K562 (cell line): ENCODE measurements around the gene ENTPD8. TPM values are rescaled to one million over a fixed set of nuclear protein-coding genes. Genes with fewer than 3 reads are reported as not detected.

Experiments used
- ATAC-seq: fragments of 200-7000 bp; cut with Tn5 transposase; 3 replicates; pipeline ENCODE4 v1.9.1; 2020; ENCODE audit warnings: moderate library complexity
- BruUV-seq: library from RNA; stranded (reverse); fragments of 400-500 nt; replicated peaks from 2 replicates; lab custom pipeline; 2021; lab: Mats Ljungman, UMichigan
- CTCF ChIA-PET: fragments of 300-600 bp; formaldehyde crosslinking; extraction: SDS; loops from one replicate; lab custom pipeline; 2021; ENCODE audit warnings: low intra/inter-chr PET ratio; lab: Yijun Ruan, JAX
- POLR2A ChIA-PET: fragments of 300-600, 350-650 bp; sonication (Branson Sonifier 250); formaldehyde crosslinking; extraction: SDS; loops from one replicate; lab custom pipeline; 2021; ENCODE audit warnings: antibody characterized with exemption, inconsistent platforms; lab: Yijun Ruan, JAX
- DNase-seq, 4 experiments: peaks; one replicate each; pipeline versions ENCODE4 v3.0.0 to v3.0.0-alpha.2; 2011 to 2018; ENCODE audit warnings: low spot score in 3 of 4, mixed read lengths in 3 of 4; ENCODE audit errors: extremely low read depth in 1 of 4
- FAIRE-seq: peaks from 2 replicates; lab custom pipeline; 2011; peaks lifted over from hg19 to GRCh38; lab: Jason Lieb, UNC
- H2AFZ ChIP-seq: 2 replicates; pipeline ENCODE4 v1.6.0; 2011; ENCODE audit warnings: low read depth, low read length, control low read depth, inconsistent platforms
- H3K27ac ChIP-seq: fragments of 200-600 bp; 3 replicates; pipeline ENCODE4 v1.8.0; 2011; ENCODE audit warnings: low read depth, mild to moderate bottlenecking, control low read depth, inconsistent platforms, low read length, moderate library complexity, mixed read lengths; ENCODE audit errors: extremely low read depth
- H3K27me3 ChIP-seq, 2 experiments: fragments of 300-600 bp in 1 of 2; 2 replicates in 1 of 2; 3 replicates in 1 of 2; pipeline versions ENCODE4 v1.6.0 to v1.8.0; 2011; ENCODE audit warnings: inconsistent platforms in 2 of 2, low read length in 2 of 2, mild to moderate bottlenecking in 1 of 2, mixed read lengths in 1 of 2, moderate library complexity in 1 of 2; ENCODE audit not compliant: control insufficient read depth in 2 of 2, insufficient read depth in 2 of 2
- H3K36me3 ChIP-seq: fragments of 300-600 bp; 3 replicates; pipeline ENCODE4 v1.8.0; 2011; ENCODE audit warnings: mild to moderate bottlenecking, low read length, inconsistent platforms; ENCODE audit not compliant: control insufficient read depth, insufficient read depth
- H3K4me1 ChIP-seq, 2 experiments: fragments of 200-600 bp in 1 of 2; replicated peaks in 1 of 2; 2 replicates in 1 of 2; 3 replicates in 1 of 2; pipeline versions ENCODE4 v1.5.1 to v1.8.0; 2011; ENCODE audit warnings: inconsistent platforms in 2 of 2, low read length in 2 of 2, mild to moderate bottlenecking in 1 of 2, mixed read lengths in 1 of 2, moderate library complexity in 1 of 2; ENCODE audit not compliant: control insufficient read depth in 2 of 2, insufficient read depth in 2 of 2
- H3K4me2 ChIP-seq: 2 replicates; pipeline ENCODE4 v1.6.1; 2011; ENCODE audit warnings: low read length, control low read depth, inconsistent platforms, mixed read lengths; ENCODE audit not compliant: insufficient read depth
- H3K4me3 ChIP-seq: fragments of 200-600 bp; sonication (generic), shearing (Covaris generic); 2 replicates; pipeline ENCODE4 v1.5.1; 2016; ENCODE audit warnings: control low read depth, inconsistent platforms
- H3K79me2 ChIP-seq: fragments of 200-600 bp; 3 replicates; pipeline ENCODE4 v1.8.0; 2011; ENCODE audit warnings: low read length, inconsistent platforms; ENCODE audit not compliant: control insufficient read depth, insufficient read depth
- H3K9ac ChIP-seq, 2 experiments: 2 replicates each; pipeline versions ENCODE4 v1.6.0 to v1.6.1; 2011; ENCODE audit warnings: low read depth in 2 of 2, low read length in 2 of 2, control low read depth in 1 of 2, inconsistent platforms in 1 of 2, mild to moderate bottlenecking in 1 of 2, mixed read lengths in 1 of 2; ENCODE audit not compliant: insufficient read depth in 1 of 2
- H3K9me1 ChIP-seq: one replicate; pipeline ENCODE4 v1.6.0; 2011; ENCODE audit warnings: inconsistent platforms, mild to moderate bottlenecking, low read length, moderate library complexity; ENCODE audit not compliant: control insufficient read depth, insufficient read depth
- H3K9me3 ChIP-seq: replicated peaks from 2 replicates; pipeline ENCODE4 v1.5.1; 2011; ENCODE audit warnings: low read depth, low read length, inconsistent platforms; ENCODE audit not compliant: control insufficient read depth, insufficient read depth
- H4K20me1 ChIP-seq: replicated peaks from 2 replicates; pipeline ENCODE4 v1.6.1; 2011; ENCODE audit warnings: low read length, inconsistent platforms, mixed read lengths; ENCODE audit not compliant: control insufficient read depth, insufficient read depth
- ARNT ChIP-seq, 2 experiments: fragments of 450-650 bp; IDR thresholded peaks; 2 replicates each; pipeline ENCODE4 v1.6.1; 2016; ENCODE audit warnings: mild to moderate bottlenecking in 1 of 2
- BCL6 ChIP-seq: fragments of 250-450 bp; sonication (Bioruptor Pico); IDR thresholded peaks from 2 replicates; pipeline ENCODE4 v1.4.0; 2020
- BRD4 ChIP-seq: fragments of 200-600 bp; sonication (generic); IDR thresholded peaks from 2 replicates; pipeline ENCODE4 v1.6.1; 2017; ENCODE audit warnings: inconsistent platforms
- E2F3 ChIP-seq: fragments of 250-450 bp; sonication (Bioruptor Pico); IDR thresholded peaks from 2 replicates; pipeline ENCODE4 v1.4.0; 2020; ENCODE audit warnings: mild to moderate bottlenecking
- EP400 ChIP-seq: fragments of 450-650 bp; IDR thresholded peaks from 2 replicates; pipeline ENCODE4 v1.6.1; 2017; ENCODE audit warnings: antibody characterized with exemption, mild to moderate bottlenecking, moderate library complexity
- MTF1 ChIP-seq: fragments of 250-450 bp; sonication (Bioruptor Pico); IDR thresholded peaks from 2 replicates; pipeline ENCODE4 v1.9.0; 2021; ENCODE audit warnings: moderate library complexity, mild to moderate bottlenecking, inconsistent platforms, borderline replicate concordance
- NR1H2 ChIP-seq: sonication (generic); formaldehyde crosslinking; IDR thresholded peaks from 2 replicates; pipeline ENCODE4 v1.4.0; 2020; ENCODE audit warnings: mild to moderate bottlenecking, missing genetic modification reagents
- NR4A1 ChIP-seq, 2 experiments: fragments of 250-450 bp in 1 of 2; fragments of 450-650 bp in 1 of 2; sonication (Bioruptor Pico) in 1 of 2; IDR thresholded peaks; 2 replicates each; pipeline versions ENCODE4 v1.4.0 to v1.6.1; 2016 to 2020; ENCODE audit warnings: mild to moderate bottlenecking in 2 of 2, missing compliant biosample characterization in 1 of 2, missing genetic modification characterization in 1 of 2, moderate library complexity in 1 of 2
- PCBP1 ChIP-seq: fragments of 200-400 bp; formaldehyde crosslinking; IDR thresholded peaks from 2 replicates; pipeline ENCODE4 v1.6.1; 2018; ENCODE audit warnings: mild to moderate bottlenecking, low read depth, low read length; ENCODE audit not compliant: poor library complexity, severe bottlenecking
- PTBP1 ChIP-seq: fragments of 200-400 bp; formaldehyde crosslinking; IDR thresholded peaks from 2 replicates; pipeline ENCODE4 v1.6.1; 2017; ENCODE audit warnings: low read depth, low read length
- RBM17 ChIP-seq: fragments of 200-400 bp; formaldehyde crosslinking; IDR thresholded peaks from 2 replicates; pipeline ENCODE4 v1.6.1; 2017; ENCODE audit warnings: low read depth, mild to moderate bottlenecking, low read length, borderline replicate concordance
- RNF2 ChIP-seq: sonication (generic); IDR thresholded peaks from 2 replicates; pipeline ENCODE4 v1.6.1; 2016
- TARDBP ChIP-seq: fragments of 450-650 bp; IDR thresholded peaks from 2 replicates; pipeline ENCODE4 v1.6.1; 2016
- TCF3 ChIP-seq: sonication (generic); formaldehyde crosslinking; IDR thresholded peaks from 2 replicates; pipeline ENCODE4 v1.4.0; 2020; ENCODE audit warnings: mild to moderate bottlenecking, missing genetic modification reagents
- ZNF274 ChIP-seq: IDR thresholded peaks from 2 replicates; pipeline ENCODE4 v1.6.1; 2011; ENCODE audit warnings: low read depth, mild to moderate bottlenecking, low read length, moderate library complexity, borderline replicate concordance
- WGBS: fragments of 100-300 bp; shearing (Covaris generic); methylation state at CpG from one replicate; pipeline ENCODE4 v1.1.6; 2016; ENCODE audit warnings: low coverage, mixed read lengths; ENCODE audit not compliant: insufficient coverage; ENCODE audit errors: missing lambda C conversion rate; 5-methylcytosine and 5-hydroxymethylcytosine counted together
- in situ Hi-C: fragments of 300-500 bp; cut with MboI; formaldehyde crosslinking; loops from 4 replicates; pipeline ENCODE4 v1.15.0; 2018; ENCODE audit warnings: inconsistent platforms, mixed read lengths
- intact Hi-C: fragments of 100-400 bp; cut with micrococcal nuclease; formaldehyde crosslinking; loops from 2 replicates; pipeline ENCODE4 v1.14.2; 2022
- polyA plus RNA-seq, 8 experiments: library from polyadenylated mRNA; depleted of rRNA in 4 of 8; stranded (reverse) in 5 of 8; unstranded in 3 of 8; fragments of >200 nt; fragmentation: Nextera tagmentation in 2 of 8; fragmentation: Illumina TruSeq in 1 of 8; extraction: Ambion mirVana in 2 of 8; extraction: Trizol in 1 of 8; gene quantifications; 2 replicates each; pipeline versions ENCODE4 v1.2.1 to v1.2.3, GENCODE V29; 2011 to 2014; ENCODE audit warnings: inconsistent platforms in 1 of 8, missing spikeins in 1 of 8
- total RNA-seq, 7 experiments: library from RNA; depleted of rRNA in 6 of 7; stranded (reverse); fragments of >200 nt in 6 of 7; fragmentation: Illumina TruSeq in 2 of 7; extraction: Trizol in 2 of 7; gene quantifications; 2 replicates each; pipeline versions ENCODE4 v1.2.1 to v1.2.3, GENCODE V29; 2011 to 2021; ENCODE audit warnings: low replicate concordance in 1 of 7
- TF ChIP-seq, protein P1 (sequence below): fragments of 450-650 bp; IDR thresholded peaks from 2 replicates; pipeline ENCODE4 v1.6.1; 2018; ENCODE audit warnings: mild to moderate bottlenecking, low read depth; ENCODE audit not compliant: partially characterized antibody
- TF ChIP-seq, protein P2 (sequence below): fragments of 250-450 bp; sonication (Bioruptor Pico); IDR thresholded peaks from 2 replicates; pipeline ENCODE4 v1.8.0; 2022; ENCODE audit warnings: moderate library complexity, mild to moderate bottlenecking, inconsistent platforms
- TF ChIP-seq, protein P3 (sequence below): fragments of 250-450 bp; sonication (Bioruptor Pico); IDR thresholded peaks from 2 replicates; pipeline ENCODE4 v1.5.0; 2021; ENCODE audit warnings: mild to moderate bottlenecking, borderline replicate concordance

ENTPD8 gene
- total and polyA plus RNA-seq, 9 of the 15 experiments (the other 6 are each of a cell fraction or from before 2014, with no cell fraction given) = 0.06 to 0.27 (median 0.19) TPM; not detected in 5

DNA sequence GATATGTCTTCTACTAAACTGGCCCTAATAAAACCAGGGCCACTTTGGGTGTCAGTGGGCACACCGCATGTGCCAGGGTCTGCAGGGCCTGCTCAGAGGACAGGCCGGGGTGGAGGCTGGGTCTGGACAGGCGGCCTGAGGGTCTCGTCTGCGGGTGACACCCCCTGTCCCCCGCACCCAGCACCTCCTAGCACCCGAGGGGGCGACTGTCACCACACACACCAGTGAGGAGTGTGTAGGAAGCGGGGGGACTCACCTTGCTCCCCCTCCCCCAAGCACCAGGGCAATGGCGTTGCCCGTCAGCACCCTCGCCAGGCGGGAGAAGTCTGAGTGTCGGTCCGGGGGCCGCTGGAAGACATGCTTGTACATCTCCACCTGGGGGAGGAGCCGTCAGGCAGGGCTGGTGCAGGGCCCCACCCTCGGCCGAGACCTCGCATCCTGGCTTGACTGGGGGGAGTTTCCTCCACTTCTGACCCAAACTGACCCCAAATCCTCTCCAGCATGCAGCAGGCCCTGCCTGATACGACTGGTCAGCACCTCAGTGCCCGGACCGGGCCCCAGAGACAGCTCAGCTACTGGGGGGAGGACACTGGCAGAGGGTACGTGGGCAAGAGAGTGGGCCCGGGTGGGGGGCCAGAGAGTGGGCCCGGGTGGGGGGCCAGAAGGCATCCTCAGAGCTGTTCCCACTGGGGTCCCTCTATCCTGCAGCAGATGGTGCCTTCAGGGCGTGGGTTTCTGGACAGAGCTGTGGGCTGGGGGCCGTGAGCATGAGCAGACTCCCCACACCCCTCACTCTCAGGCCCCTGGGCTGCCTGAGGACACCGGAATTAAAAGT is 36.8 kb upstream of the ENTPD8 start (continued):
- TF ChIP-seq ZNF274 = no peak
- no peak for TF ChIP-seq NR1H2 (CRISPR knock-in tag)
- TF ChIP-seq, protein P1, sequence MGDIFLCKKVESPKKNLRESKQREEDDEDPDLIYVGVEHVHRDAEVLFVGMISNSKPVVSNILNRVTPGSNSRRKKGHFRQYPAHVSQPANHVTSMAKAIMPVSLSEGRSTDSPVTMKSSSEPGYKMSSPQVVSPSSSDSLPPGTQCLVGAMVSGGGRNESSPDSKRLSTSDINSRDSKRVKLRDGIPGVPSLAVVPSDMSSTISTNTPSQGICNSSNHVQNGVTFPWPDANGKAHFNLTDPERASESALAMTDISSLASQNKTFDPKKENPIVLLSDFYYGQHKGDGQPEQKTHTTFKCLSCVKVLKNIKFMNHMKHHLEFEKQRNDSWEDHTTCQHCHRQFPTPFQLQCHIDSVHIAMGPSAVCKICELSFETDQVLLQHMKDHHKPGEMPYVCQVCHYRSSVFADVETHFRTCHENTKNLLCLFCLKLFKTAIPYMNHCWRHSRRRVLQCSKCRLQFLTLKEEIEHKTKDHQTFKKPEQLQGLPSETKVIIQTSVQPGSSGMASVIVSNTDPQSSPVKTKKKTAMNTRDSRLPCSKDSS = no peak
- no peak for TF ChIP-seq RNF2
- TF ChIP-seq, all 486 proteins: peak for 0

DNA sequence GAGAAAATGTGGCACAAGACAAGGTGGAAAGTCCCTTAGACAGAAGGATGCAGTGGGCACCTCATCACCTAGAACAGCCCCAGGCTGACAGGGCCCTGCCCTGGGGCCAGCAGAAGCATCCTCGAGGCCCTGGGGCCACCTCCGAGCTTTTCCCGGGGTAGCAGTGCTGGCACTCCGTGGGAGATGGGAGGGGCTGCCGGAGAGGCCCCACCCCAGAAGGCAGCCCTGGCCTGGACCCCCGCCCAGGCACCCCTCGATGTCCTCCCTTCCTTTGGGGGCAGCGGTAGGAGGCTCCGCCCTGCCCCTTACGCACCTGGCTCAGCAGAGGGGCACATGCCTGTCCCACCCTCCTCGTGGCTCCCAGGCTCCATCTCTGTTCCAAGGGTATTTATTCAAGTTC is 35.7 kb upstream of the ENTPD8 start:
- intact Hi-C loops (no loop called here), in situ Hi-C loops (no loop called here)
- FAIRE-seq (no peak), ATAC-seq (no peak), DNase-seq (no peak)
- peaks cover 10% of the 10 kb centered on the region for H3K9me3 ChIP-seq
- H3K36me3 ChIP-seq = no peaks in the 10 kb centered on the region
- H3K4me1 ChIP-seq = peaks cover 3 to 44% of the 10 kb centered on the region in 2 experiments
- POLR2A ChIA-PET = no interaction called here
- WGBS = 58% methylated on average over 7 of the region's 11 CpGs
- no peak overlapping the region for H3K4me3 ChIP-seq
- H2AFZ ChIP-seq = no peak overlapping the region
- no peaks in the 10 kb centered on the region for H3K79me2 ChIP-seq
- H3K4me2 ChIP-seq = no peak overlapping the region
- no peak overlapping the region for H3K9ac ChIP-seq
- TF ChIP-seq, protein P2, sequence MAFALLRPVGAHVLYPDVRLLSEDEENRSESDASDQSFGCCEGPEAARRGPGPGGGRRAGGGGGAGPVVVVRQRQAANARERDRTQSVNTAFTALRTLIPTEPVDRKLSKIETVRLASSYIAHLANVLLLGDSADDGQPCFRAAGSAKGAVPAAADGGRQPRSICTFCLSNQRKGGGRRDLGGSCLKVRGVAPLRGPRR (CRISPR knock-in tag) = no peak
- TF ChIP-seq TCF3 (CRISPR knock-in tag) = no peak
- no peak for TF ChIP-seq MTF1
- TF ChIP-seq TARDBP = no peak
- no peak for TF ChIP-seq RBM17
- TF ChIP-seq EP400 = no peak
- no peak for TF ChIP-seq NR4A1 (CRISPR knock-in tag; IDR thresholded peaks at IDR 0.05)
- TF ChIP-seq NR4A1 (tag; IDR thresholded peaks at IDR 0.05) = no peak
- TF ChIP-seq, protein P3, sequence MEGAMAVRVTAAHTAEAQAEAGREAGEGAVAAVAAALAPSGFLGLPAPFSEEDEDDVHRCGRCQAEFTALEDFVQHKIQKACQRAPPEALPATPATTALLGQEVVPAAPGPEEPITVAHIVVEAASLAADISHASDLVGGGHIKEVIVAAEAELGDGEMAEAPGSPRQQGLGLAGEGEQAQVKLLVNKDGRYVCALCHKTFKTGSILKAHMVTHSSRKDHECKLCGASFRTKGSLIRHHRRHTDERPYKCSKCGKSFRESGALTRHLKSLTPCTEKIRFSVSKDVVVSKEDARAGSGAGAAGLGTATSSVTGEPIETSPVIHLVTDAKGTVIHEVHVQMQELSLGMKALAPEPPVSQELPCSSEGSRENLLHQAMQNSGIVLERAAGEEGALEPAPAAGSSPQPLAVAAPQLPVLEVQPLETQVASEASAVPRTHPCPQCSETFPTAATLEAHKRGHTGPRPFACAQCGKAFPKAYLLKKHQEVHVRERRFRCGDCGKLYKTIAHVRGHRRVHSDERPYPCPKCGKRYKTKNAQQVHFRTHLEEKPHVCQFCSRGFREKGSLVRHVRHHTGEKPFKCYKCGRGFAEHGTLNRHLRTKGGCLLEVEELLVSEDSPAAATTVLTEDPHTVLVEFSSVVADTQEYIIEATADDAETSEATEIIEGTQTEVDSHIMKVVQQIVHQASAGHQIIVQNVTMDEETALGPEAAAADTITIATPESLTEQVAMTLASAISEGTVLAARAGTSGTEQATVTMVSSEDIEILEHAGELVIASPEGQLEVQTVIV = no peak
- TF ChIP-seq PCBP1 = no peak
- no peak for TF ChIP-seq BRD4
- TF ChIP-seq ARNT (IDR thresholded peaks at IDR 0.05) = no peak
- TF ChIP-seq BCL6 (CRISPR knock-in tag) = no peak
- no peak for TF ChIP-seq E2F3 (CRISPR knock-in tag)
- no peak for TF ChIP-seq PTBP1
- no TSS peak for BruUV-seq
- no peak overlapping the region for H3K27ac ChIP-seq
- no peaks in the 10 kb centered on the region for H3K27me3 ChIP-seq
- no peaks in the 10 kb centered on the region for H4K20me1 ChIP-seq
- CTCF ChIA-PET = no interaction called here
- H3K9me1 ChIP-seq = no peaks in the 10 kb centered on the region
